GM23338 (cell line): ENCODE results near the gene OR2W3.

ENCODE experiments used
- CREB1 ChIP-seq: fragments of 250-450 bp; sonication (Bioruptor Pico); IDR thresholded peaks from 2 replicates; pipeline ENCODE4 v1.5.0; 2020; ENCODE audit warnings: low read depth, mild to moderate bottlenecking, moderate library complexity
- CTCF ChIP-seq, 2 experiments: fragments of 200-600 bp in 1 of 2; sonication (generic) in 1 of 2; conservative IDR thresholded peaks; 2 replicates each; pipeline versions ENCODE4 v1.5.1 to v1.6.1; 2016 to 2017; ENCODE audit warnings: antibody characterized with exemption in 2 of 2, low read depth in 2 of 2, mild to moderate bottlenecking in 2 of 2, moderate library complexity in 1 of 2
- ETS1 ChIP-seq: IDR thresholded peaks from 2 replicates; pipeline ENCODE4 v1.6.1; 2016; ENCODE audit warnings: antibody characterized with exemption
- EZH2 ChIP-seq: fragments of 200-600 bp; sonication (generic); IDR thresholded peaks from one replicate; pipeline ENCODE4 v1.8.0; 2017; ENCODE audit warnings: antibody characterized with exemption, mild to moderate bottlenecking, low read depth; ENCODE audit not compliant: unreplicated experiment
- EZH2phosphoT487 ChIP-seq: fragments of 200-600 bp; sonication (generic); IDR thresholded peaks from one replicate; pipeline ENCODE4 v1.8.1; 2018; ENCODE audit warnings: antibody characterized with exemption; ENCODE audit not compliant: unreplicated experiment
- JUNB ChIP-seq: IDR thresholded peaks from one replicate; pipeline ENCODE4 v1.6.1; 2016; ENCODE audit warnings: antibody characterized with exemption; ENCODE audit not compliant: unreplicated experiment
- POLR2AphosphoS5 ChIP-seq: IDR thresholded peaks from 2 replicates; pipeline ENCODE4 v1.6.1; 2016; ENCODE audit warnings: antibody characterized with exemption, low read depth
- REST ChIP-seq: IDR thresholded peaks from one replicate; pipeline ENCODE4 v1.6.1; 2018; ENCODE audit warnings: antibody characterized with exemption; ENCODE audit not compliant: unreplicated experiment
- STAT1 ChIP-seq: IDR thresholded peaks from one replicate; pipeline ENCODE4 v1.6.1; 2016; ENCODE audit warnings: antibody characterized with exemption; ENCODE audit not compliant: unreplicated experiment
- ZNF114 ChIP-seq: fragments of 250-450 bp; sonication (Bioruptor Pico); IDR thresholded peaks from 2 replicates; pipeline ENCODE4 v1.5.0; 2020; ENCODE audit warnings: mild to moderate bottlenecking, moderate library complexity

- TF ChIP-seq CTCF (conservative IDR thresholded peaks at IDR 0.05; ENCODE audit: low read depth in 2 of 2) (no peak), REST (no peak), EZH2 (no peak), EZH2phosphoT487 (no peak), STAT1 (no peak), POLR2AphosphoS5 (no peak), ETS1 (no peak), ZNF114 (no peak), JUNB (no peak), CREB1 (CRISPR knock-in tag) (no peak)
These were observed 40.4 kb downstream of the OR2W3 start for GRCh38 chr1:247935781-247936180.
